Neural progenitor cell (in vitro differentiated cells): ENCODE data around the gene MAP1LC3B2. TPM values are rescaled to one million over a fixed set of nuclear protein-coding genes. Genes with fewer than 3 reads are reported as not detected.

Experiments
- DNase-seq: peaks from one replicate; pipeline ENCODE4 v3.0.0-alpha.2; 2016; ENCODE audit warnings: low spot score
- H2AFZ ChIP-seq: fragments of 200-600 bp; sonication (generic); replicated peaks from 2 replicates; pipeline ENCODE4 v1.6.1; 2016; ENCODE audit warnings: antibody characterized with exemption
- H3F3A ChIP-seq: fragments of 200-600 bp; sonication (generic); 2 replicates; pipeline ENCODE4 v1.6.1; 2016; ENCODE audit warnings: antibody characterized with exemption, low read depth
- H3K27ac ChIP-seq: fragments of 200-600 bp; sonication (generic); 2 replicates; pipeline ENCODE4 v1.5.1; 2016; ENCODE audit warnings: mild to moderate bottlenecking
- H3K27me3 ChIP-seq: fragments of 200-600 bp; sonication (generic); 2 replicates; pipeline ENCODE4 v1.6.1; 2016; ENCODE audit warnings: mild to moderate bottlenecking, moderate library complexity
- H3K36me3 ChIP-seq: fragments of 200-600 bp; sonication (generic); 2 replicates; pipeline ENCODE4 v1.5.1; 2016
- H3K4me1 ChIP-seq: fragments of 200-600 bp; sonication (generic); 2 replicates; pipeline ENCODE4 v1.6.1; 2016; ENCODE audit warnings: mixed run types
- H3K4me2 ChIP-seq: fragments of 200-600 bp; sonication (generic); 2 replicates; pipeline ENCODE4 v1.6.1; 2016
- H3K4me3 ChIP-seq: fragments of 200-600 bp; sonication (generic); 2 replicates; pipeline ENCODE4 v1.5.1; 2016
- H3K79me2 ChIP-seq: fragments of 200-600 bp; sonication (generic); 2 replicates; pipeline ENCODE4 v1.6.1; 2016; ENCODE audit warnings: low read depth
- H3K9ac ChIP-seq: fragments of 200-600 bp; sonication (generic); 2 replicates; pipeline ENCODE4 v1.6.1; 2016
- H3K9me3 ChIP-seq: fragments of 200-600 bp; sonication (generic); 2 replicates; pipeline ENCODE4 v1.5.1; 2016; ENCODE audit warnings: low read depth
- H4K20me1 ChIP-seq: fragments of 200-600 bp; sonication (generic); 2 replicates; pipeline ENCODE4 v1.6.1; 2016; ENCODE audit warnings: low read depth
- H3K27ac Mint-ChIP-seq: 3 replicates; pipeline ENCODE4 v1.8.0; 2021; ENCODE audit warnings: mixed read lengths
- H3K27me3 Mint-ChIP-seq: 2 replicates; pipeline ENCODE4 v1.8.0; 2022; ENCODE audit warnings: low read depth, mild to moderate bottlenecking, inconsistent platforms, moderate library complexity, mixed read lengths; ENCODE audit not compliant: insufficient read depth
- H3K36me3 Mint-ChIP-seq: 3 replicates; pipeline ENCODE4 v1.8.0; 2021; ENCODE audit warnings: mixed read lengths
- H3K4me1 Mint-ChIP-seq: 3 replicates; pipeline ENCODE4 v1.8.0; 2021; ENCODE audit warnings: mixed read lengths
- H3K4me3 Mint-ChIP-seq: 3 replicates; pipeline ENCODE4 v1.8.0; 2021; ENCODE audit warnings: mild to moderate bottlenecking, moderate library complexity, mixed read lengths
- H3K9me3 Mint-ChIP-seq: 3 replicates; pipeline ENCODE4 v1.8.0; 2020; ENCODE audit warnings: mixed read lengths
- EZH2 ChIP-seq: fragments of 200-600 bp; sonication (generic); IDR thresholded peaks from 2 replicates; pipeline ENCODE4 v1.6.1; 2017; ENCODE audit warnings: antibody characterized with exemption, mild to moderate bottlenecking, moderate library complexity
- EZH2phosphoT487 ChIP-seq: fragments of 200-600 bp; sonication (generic); IDR thresholded peaks from 2 replicates; pipeline ENCODE4 v1.6.1; 2017; ENCODE audit warnings: antibody characterized with exemption
- total RNA-seq: library from RNA; depleted of rRNA; stranded (reverse); fragments of >200 nt; gene quantifications from 2 replicates; pipeline ENCODE4 v1.2.3, GENCODE V29; 2015; ENCODE audit warnings: low replicate concordance
- TF ChIP-seq, protein P1 (sequence below): fragments of 200-600 bp; sonication (generic); IDR thresholded peaks from 2 replicates; pipeline ENCODE4 v1.5.1; 2017; ENCODE audit warnings: antibody characterized with exemption, mild to moderate bottlenecking

MAP1LC3B2 gene
- total RNA-seq, 1 donor from 2014 or later, result 0.39 TPM

DNA sequence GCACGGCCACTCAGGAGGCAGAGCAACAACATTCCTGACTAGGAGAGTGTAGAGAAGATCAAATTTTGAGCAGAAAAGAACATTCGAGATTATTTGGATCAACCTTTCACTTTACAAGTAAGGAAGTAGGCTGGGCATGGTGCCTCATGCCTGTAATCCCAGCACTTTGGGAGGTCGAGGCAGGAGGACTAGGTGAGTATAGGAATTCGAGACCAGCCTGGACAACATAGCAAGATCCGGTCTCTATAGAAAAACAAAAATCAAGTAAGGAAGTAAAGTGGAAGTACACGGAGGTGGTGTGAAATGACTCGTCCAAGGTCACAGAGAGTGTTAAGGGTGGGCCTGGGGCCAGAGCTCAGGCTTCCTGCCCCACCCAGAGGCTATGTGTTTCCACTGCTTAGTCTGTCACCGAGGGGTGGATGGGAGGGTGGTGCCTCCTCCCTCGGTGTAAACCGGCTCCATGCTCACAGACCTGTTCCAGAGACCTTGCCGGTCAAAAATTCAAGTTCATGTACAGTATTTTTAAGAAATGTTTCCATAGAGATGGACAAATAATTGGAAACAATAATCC is 51.9 kb downstream of the MAP1LC3B2 start:
- Mint-ChIP-seq H3K4me1 (peaks cover 11% of the 10 kb centered on the region), H3K9me3 (peaks cover 3% of the 10 kb centered on the region), H3K27me3 (peaks cover 30% of the 10 kb centered on the region), H3K27ac (no peak overlapping the region), H3K4me3 (no peak overlapping the region), H3K36me3 (peaks cover 2% of the 10 kb centered on the region)
- Histone ChIP-seq H3K4me2 (no peak overlapping the region), H2AFZ (no peak overlapping the region), H3F3A (peaks cover 31% of the 10 kb centered on the region), H3K27me3 (no peaks in the 10 kb centered on the region), H3K79me2 (no peaks in the 10 kb centered on the region), H3K4me1 (peaks cover 28% of the 10 kb centered on the region), H3K36me3 (no peaks in the 10 kb centered on the region), H3K4me3 (no peak overlapping the region), H3K27ac (no peak overlapping the region), H4K20me1 (no peaks in the 10 kb centered on the region), H3K9me3 (no peaks in the 10 kb centered on the region), H3K9ac (no peak overlapping the region)
- no peak for DNase-seq
- TF ChIP-seq EZH2phosphoT487 (no peak), EZH2 (no peak)
- TF ChIP-seq, protein P1, sequence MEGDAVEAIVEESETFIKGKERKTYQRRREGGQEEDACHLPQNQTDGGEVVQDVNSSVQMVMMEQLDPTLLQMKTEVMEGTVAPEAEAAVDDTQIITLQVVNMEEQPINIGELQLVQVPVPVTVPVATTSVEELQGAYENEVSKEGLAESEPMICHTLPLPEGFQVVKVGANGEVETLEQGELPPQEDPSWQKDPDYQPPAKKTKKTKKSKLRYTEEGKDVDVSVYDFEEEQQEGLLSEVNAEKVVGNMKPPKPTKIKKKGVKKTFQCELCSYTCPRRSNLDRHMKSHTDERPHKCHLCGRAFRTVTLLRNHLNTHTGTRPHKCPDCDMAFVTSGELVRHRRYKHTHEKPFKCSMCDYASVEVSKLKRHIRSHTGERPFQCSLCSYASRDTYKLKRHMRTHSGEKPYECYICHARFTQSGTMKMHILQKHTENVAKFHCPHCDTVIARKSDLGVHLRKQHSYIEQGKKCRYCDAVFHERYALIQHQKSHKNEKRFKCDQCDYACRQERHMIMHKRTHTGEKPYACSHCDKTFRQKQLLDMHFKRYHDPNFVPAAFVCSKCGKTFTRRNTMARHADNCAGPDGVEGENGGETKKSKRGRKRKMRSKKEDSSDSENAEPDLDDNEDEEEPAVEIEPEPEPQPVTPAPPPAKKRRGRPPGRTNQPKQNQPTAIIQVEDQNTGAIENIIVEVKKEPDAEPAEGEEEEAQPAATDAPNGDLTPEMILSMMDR, result no peak

DNA sequence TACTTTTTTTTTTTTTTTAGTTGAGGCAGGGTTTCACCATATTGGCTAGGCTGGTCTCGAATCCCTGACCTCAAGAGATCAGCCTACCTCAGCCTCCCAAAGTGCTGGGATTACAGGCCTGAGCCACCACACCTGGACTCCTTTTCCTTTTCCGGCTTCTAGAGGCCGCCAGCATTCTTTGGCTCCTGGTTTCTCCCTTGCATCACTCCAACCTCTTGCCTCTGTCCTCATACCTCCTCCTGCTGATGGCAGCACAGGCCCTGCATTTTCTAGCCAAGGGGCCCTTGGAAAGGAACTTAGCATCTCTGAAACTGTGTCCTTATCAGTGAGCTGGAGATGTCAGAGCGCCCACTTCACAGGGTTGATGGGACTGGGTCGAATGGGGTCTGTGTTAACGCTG is 53.3 kb downstream of the MAP1LC3B2 start:
- no peak overlapping the region for H2AFZ ChIP-seq
- no peaks in the 10 kb centered on the region for H3K9me3 ChIP-seq
- no peak overlapping the region for H3K4me3 ChIP-seq
- no peaks in the 10 kb centered on the region for H3K79me2 ChIP-seq
- peaks cover 16% of the 10 kb centered on the region for H3K4me1 Mint-ChIP-seq
- no peak for DNase-seq
- H3F3A ChIP-seq, result peaks cover 41% of the 10 kb centered on the region
- H3K4me2 ChIP-seq, result no peak overlapping the region
- no peaks in the 10 kb centered on the region for H3K36me3 ChIP-seq
- H3K9ac ChIP-seq, result no peak overlapping the region
- H3K27ac ChIP-seq, result no peak overlapping the region
- H3K36me3 Mint-ChIP-seq, result peaks cover 2% of the 10 kb centered on the region
- no peaks in the 10 kb centered on the region for H4K20me1 ChIP-seq
- TF ChIP-seq EZH2, result no peak
- TF ChIP-seq, protein P1, result no peak
- no peak for TF ChIP-seq EZH2phosphoT487
- no peaks in the 10 kb centered on the region for H3K27me3 ChIP-seq
- H3K9me3 Mint-ChIP-seq, result peaks cover 3% of the 10 kb centered on the region
- no peak overlapping the region for H3K27ac Mint-ChIP-seq
- peaks cover 27% of the 10 kb centered on the region for H3K27me3 Mint-ChIP-seq
- peaks cover 35% of the 10 kb centered on the region for H3K4me1 ChIP-seq
- no peak overlapping the region for H3K4me3 Mint-ChIP-seq

DNA sequence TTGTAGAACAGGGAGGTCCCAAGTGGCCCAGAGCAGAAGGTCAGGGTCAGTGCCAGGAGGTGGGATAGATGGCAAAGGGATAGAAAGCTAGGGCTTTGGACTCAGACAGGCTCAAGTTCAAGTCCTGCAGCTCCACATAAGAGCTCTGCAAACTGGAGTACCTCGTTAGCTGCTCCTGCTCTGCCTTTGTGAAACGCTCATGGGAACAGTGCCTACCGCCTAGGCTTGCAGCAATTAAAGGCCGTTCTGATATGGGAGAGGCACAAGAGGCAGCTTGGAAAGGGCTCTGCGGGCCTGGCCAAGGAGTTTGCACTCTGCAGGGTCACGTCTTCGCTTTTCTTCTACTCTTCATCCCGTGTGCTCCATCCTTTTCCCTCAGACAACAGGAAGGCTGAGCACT is 54.1 kb downstream of the MAP1LC3B2 start:
- H3K9me3 Mint-ChIP-seq, result no peaks in the 10 kb centered on the region
- H3K4me3 Mint-ChIP-seq, result no peak overlapping the region
- H3K9ac ChIP-seq, result no peak overlapping the region
- H3K36me3 ChIP-seq, result no peaks in the 10 kb centered on the region
- TF ChIP-seq EZH2, result no peak
- no peak overlapping the region for H3K27ac ChIP-seq
- no peak overlapping the region for H2AFZ ChIP-seq
- H3K9me3 ChIP-seq, result no peaks in the 10 kb centered on the region
- H3K79me2 ChIP-seq, result no peaks in the 10 kb centered on the region
- no peaks in the 10 kb centered on the region for H3K36me3 Mint-ChIP-seq
- H3K4me1 ChIP-seq, result peaks cover 35% of the 10 kb centered on the region
- H4K20me1 ChIP-seq, result no peaks in the 10 kb centered on the region
- H3K27ac Mint-ChIP-seq, result no peak overlapping the region
- peaks cover 31% of the 10 kb centered on the region for H3K27me3 Mint-ChIP-seq
- no peak for DNase-seq
- peaks cover 41% of the 10 kb centered on the region for H3F3A ChIP-seq
- no peaks in the 10 kb centered on the region for H3K27me3 ChIP-seq
- H3K4me2 ChIP-seq, result no peak overlapping the region
- peaks cover 16% of the 10 kb centered on the region for H3K4me1 Mint-ChIP-seq
- no peak overlapping the region for H3K4me3 ChIP-seq

DNA sequence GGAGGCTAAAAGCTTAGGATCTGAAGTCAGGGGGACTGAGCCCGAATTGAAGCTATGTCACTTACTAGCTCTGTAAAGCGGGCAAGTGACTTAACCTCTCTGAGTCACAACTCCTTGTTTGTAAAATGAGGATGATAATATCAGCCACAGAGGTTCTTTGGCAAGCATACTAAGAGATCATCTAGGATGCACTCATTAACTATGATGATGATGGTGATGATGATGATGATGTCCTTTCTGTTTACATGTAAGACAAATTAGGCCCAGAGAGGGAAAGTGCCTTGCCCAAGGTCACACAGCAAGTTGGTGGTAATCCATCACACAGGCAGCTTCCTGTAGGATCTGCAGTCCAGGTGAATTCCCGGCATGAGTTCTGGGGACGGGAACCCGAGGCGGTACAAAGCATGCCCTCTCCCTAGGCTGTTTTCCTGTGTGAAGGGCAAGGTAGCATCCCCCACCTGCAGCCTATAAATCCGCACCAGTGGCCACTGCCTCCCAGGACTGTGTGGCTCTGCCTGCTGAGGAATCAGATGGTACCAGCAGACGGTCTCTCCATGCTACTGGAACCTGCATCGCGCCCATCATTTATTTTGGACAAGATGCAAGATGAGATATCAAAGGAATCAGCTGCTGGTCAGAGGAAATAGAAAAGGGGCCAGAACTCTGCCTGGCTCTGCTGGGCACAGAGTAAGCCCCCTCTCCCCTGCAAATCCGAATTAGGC is 55.2 kb downstream of the MAP1LC3B2 start:
- peaks cover 35% of the 10 kb centered on the region for H3F3A ChIP-seq
- Mint-ChIP-seq H3K27me3 (peaks cover 31% of the 10 kb centered on the region), H3K4me3 (no peak overlapping the region), H3K36me3 (no peaks in the 10 kb centered on the region), H3K27ac (no peak overlapping the region), H3K9me3 (no peaks in the 10 kb centered on the region), H3K4me1 (peaks cover 19% of the 10 kb centered on the region)
- H3K4me1 ChIP-seq, result peaks cover 30% of the 10 kb centered on the region
- H3K4me2 ChIP-seq, result peak overlapping the region; percentile 64
- TF ChIP-seq EZH2, result no peak
- no peak overlapping the region for H3K9ac ChIP-seq
- H3K27ac ChIP-seq, result no peak overlapping the region
- H2AFZ ChIP-seq, result no peak overlapping the region
- no peak for DNase-seq
- H3K79me2 ChIP-seq, result no peaks in the 10 kb centered on the region
- no peaks in the 10 kb centered on the region for H4K20me1 ChIP-seq
- H3K9me3 ChIP-seq, result no peaks in the 10 kb centered on the region
- H3K36me3 ChIP-seq, result no peaks in the 10 kb centered on the region
- H3K27me3 ChIP-seq, result no peaks in the 10 kb centered on the region
- H3K4me3 ChIP-seq, result no peak overlapping the region
